HG02852 (cell line): ENCODE results near the gene MAGEB17.
"Not testable (repeated sequence)": the region's sequence is repeated elsewhere in the genome, so short reads cannot be mapped to it uniquely, and the experiment has no call there.

ENCODE experiments used
- ATAC-seq: cut with Tn5 transposase; IDR thresholded peaks from one replicate; pipeline ENCODE4 v1.9.1; 2021; ENCODE audit warnings: mild to moderate bottlenecking, moderate library complexity; ENCODE audit not compliant: unreplicated experiment

Gene MAGEB17, protein sequence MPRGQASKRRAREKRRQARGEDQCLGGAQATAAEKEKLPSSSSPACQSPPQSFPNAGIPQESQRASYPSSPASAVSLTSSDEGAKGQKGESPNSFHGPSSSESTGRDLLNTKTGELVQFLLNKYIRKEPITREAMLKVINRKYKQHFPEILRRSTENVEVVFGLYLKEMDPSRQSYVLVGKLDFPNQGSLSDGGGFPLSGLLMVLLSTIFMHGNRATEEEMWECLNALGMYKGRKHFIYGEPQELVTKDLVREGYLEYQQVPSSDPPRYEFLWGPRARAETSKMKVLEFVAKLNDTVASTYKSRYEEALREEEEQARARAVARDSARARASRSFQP

DNA sequence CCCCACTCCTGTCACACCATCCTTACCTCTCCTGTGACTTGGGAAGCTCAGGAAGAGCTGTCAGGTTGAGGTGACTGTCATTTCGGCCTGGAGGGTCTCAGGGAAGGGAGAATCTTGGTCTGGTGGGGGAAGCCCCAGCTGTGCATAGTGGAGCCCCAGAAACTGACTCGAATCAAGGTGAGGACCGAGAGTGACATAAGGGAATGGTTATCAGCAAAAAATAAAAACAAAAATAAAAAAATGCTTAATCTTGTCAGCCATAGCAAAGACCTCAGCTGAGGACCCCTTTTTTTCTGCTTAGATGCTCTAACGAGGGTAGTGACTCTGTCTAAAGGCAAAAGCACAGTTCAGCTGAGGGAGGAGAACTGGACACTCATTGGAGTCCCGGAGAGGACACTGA is at the start of gene MAGEB17:
Gene MAGEB17 (plus strand): TSS at position 301 of the 400 bp plus-strand sequence. CDS start 2,902 bp downstream, outside the sequence.
- no peak for ATAC-seq

DNA sequence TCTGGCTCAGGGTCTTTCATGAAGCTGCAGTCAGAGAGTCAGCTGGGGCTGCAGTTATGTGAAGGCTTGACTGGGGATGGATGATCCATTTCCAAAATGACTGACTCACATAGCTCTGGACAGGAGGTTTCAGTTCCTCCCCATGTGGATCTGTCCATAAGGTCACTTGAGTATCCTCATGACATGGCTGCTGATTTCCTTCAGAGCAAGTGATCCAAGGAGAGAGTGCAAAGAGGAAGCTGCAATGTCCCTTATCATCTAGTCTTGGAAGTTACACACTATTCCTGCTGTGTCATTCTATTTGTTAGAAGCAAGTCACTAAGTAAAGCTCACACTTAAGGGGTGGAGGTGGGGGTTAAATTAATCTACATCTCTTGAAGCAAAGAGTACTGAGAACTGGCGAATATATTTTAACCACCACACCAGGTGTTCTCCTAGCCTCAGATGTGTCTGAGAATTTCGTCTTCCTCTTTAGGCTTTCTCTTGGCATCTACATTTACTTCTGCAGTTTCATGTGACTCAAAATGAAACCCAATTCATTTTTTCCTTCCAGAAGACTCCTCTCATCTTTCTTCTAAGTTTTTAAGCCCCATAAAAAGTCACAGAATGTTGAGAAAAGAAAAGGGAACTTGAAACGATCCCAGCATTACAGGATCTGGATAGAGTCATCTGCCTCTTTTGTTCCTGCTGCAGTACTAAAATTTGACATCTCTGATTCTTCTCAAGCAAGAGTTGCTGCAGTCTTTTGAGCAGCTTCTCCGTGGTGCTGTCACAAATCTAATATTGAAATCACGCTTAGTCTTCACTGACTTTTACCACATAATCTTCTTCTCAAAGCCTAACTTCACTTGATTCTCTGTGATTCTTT is 47.7 kb upstream of the MAGEB17 start:
- ATAC-seq, result peak; percentile 88

DNA sequence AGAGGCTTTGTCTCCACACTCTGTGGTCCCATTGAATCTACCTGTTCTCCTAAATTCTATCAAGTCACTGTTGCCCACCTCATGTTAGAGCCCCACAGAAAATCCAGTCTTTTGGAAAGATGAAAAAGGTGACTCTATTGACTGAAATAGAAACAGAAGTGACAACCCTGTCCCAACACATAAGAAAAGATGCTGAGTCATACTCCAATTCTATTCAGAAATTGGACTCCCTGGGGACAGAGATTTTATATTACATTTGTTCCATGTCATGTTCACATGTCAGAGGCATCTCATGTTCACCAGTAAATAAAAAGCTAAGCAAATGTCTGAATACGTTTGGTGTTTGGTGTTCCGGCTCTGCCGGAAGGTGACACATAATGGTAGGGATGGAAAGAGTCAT is 46.9 kb upstream of the MAGEB17 start:
- no peak for ATAC-seq

DNA sequence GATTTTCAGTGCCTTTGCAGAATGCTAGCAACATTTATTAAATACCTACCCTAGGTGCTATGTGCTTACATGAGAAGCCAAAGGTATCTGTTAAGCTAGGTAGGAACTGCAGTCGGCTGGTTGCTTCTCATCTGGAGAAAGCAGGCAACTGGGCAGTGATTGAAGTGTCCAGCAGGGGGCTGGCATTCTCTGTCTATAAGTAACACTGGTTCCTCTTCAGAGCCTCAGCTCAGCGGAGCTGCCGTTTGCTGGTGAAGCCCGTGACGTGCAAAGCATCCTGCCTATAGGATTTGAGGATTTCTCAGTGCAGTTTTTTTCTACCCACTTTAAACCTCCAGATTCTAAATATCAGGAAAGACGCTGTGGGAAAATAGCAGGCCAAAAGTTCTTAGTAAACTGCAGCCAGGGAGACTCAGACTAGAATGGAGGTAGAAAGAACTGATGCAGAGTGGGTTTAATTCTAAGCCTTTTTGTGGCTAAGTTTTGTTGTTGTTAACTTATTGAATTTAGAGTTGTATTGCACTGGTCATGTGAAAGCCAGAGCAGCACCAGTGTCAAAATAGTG is 44.0 kb upstream of the MAGEB17 start, which contains the start of gene GRPR:
Gene GRPR (plus strand): TSS at position 344 of the 565 bp plus-strand sequence. CDS start 389 bp downstream, outside the sequence.
- ATAC-seq, result peak; percentile 50

DNA sequence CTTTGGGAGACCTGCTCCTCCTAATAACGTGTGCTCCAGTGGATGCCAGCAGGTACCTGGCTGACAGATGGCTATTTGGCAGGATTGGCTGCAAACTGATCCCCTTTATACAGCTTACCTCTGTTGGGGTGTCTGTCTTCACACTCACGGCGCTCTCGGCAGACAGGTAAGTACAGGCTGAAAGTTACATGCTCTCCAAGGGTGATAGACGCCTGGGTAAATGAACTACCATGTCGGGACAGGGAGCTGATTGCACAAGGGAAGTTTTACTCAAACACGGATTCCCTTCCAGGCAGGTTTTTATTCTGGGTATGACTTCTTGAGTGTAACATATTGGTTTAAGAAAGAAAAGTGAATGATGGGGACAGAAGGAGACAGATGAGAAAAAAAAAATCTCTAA is 43.1 kb upstream of the MAGEB17 start:
- ATAC-seq, result no peak

DNA sequence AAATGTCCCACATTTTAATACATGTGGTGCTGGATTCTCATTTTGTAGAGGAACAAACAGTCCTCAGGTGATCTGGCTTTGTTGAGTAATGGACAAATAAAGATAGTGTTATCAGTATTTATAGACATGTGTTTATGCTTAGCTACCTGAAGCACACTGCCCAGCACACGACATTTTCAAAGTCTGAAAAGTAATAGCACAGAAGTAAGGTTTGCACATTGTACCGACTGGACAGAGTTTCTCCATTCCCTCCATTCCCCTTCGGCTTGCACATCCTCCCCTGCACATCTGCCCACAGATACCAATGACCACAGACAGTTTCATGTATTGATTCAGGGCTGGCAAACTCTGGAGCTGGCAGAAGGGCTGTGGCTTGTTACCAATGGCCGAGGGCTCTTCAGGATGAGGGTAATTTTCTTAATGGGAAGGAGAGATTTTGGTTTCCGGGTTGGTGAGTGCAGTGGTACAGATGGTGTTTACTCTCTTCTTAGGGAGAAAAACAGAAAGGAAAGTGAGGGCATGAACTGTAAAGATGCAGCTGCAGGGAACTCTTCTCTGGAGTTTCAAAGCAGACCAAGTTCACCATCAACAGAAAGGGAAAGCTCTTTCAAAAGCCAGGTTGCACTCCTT is 41.6 kb upstream of the MAGEB17 start:
- ATAC-seq, result no peak

DNA sequence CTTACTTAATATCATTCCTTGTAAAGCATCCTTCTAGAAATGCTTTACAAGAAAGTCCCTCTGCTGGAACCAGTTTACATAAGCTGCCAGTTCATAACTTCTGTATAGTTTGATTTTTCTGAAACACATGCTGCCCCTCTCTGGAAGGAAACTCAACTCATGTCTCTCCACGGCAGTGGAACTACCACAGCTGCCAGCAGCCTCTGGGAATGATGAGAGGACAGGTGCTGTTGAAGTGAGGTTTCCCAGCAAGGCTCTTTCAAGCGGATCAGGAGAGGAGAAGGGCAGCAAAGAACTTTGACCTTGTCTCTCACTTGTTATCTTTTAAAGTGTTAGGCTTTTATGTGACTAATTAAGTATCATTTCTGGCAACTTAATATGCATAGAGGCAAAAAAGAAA is 36.6 kb upstream of the MAGEB17 start:
- no peak for ATAC-seq

DNA sequence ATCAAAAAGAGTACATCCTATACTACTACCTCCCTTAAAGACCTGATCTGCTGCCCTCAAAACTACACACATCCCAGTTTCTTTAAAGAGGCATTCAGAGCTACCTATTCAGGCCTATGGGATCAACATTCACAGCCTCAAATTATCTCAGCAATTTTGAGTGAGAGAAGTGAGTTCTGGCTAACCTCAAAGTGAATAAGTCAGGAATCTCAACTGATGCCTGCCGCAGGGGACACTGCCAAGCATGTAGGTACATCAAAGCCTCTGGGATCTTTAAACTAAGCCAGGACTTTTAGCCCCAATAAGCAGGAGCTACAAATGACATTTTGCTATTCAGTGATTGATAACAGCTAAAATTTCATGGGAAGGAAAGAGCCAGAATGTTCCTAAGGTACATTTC is 32.3 kb upstream of the MAGEB17 start:
- ATAC-seq, result no peak

DNA sequence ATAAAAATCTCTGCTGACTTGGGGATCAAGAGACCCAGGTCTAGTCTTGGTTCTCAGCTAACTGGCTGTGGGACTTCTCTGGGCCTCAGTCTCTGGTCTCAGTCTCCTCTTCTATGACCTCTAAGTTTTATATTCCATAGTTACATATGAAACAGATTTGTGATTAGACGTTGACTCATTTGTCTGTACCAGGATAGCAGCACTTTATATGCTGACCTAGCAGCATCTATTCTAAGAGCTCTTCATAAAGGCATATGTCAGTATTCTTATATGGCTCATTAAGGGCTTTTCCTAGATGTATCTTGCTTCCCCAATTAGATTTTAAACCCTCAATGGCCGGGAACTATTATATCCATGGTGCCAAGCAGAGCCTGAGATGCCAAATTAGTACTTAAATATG is 31.2 kb upstream of the MAGEB17 start:
- ATAC-seq, result no peak

DNA sequence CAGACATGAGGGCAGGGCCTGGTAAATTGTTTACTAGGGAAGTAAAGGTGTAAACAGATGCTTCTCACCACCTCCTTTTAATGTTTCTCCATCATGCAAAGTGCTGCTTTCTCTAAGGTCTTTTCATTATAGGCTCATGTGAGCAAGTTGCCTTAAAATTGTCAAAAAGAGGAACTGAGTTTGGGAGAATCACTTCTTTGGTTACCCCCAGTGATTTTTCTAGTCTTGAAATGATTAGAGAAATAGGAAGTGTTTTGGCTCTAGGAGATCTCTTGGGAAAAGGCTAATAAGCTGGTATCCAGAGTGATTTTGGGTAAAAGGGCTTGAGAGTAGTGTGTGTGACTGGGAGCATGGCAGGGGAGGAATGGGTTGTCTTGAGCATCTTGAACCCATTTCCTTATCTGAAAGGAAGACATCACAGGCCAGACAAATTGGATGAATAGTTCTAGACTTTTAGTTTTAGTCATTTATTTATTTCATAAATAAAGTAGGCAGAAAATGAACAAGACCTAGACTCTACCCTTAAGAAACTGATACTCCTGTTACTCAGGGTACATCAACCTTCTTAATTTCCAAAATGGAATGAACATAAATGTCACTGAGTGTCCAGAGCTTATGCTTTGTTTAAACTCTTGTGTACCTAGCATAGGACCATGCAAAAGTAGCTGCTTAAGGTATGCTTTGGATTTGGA is 29.7 kb upstream of the MAGEB17 start:
- peak; percentile 76 for ATAC-seq

DNA sequence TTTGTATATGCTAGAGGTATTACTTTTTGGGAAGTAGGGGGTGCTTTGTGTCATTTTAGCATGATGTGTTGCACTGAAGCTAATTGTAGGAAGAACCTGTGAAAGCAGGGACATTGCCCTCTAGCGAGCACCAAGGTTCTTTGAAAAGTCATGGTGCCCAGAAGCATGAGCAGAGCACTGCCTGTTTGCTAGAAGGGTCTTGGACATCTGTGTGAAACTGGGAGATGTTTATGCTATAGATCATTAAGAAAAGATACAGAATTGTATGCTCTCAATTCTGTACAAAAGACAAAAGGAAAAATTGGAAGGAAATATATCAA is 29.2 kb upstream of the MAGEB17 start:
- peak; percentile 30 for ATAC-seq

DNA sequence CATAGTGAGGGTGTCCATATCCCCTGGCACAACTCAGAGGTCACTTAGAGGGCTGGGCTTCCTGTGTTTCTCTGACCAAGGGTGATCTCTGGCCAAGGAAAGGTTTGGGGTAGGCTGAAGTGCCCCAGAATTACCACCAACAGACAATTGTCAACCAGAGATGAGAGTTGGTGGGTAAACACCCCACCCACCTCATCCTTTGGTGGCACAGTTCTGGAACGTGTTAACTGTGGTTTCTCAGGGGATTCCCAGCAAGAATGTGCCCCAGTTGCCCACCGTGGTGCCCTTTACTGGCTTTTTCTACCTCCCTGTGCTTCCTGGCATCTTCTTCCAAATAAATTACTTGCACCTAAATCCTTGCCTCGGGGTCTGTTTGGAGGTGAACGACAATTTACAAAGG is 26.8 kb upstream of the MAGEB17 start:
- no peak for ATAC-seq

DNA sequence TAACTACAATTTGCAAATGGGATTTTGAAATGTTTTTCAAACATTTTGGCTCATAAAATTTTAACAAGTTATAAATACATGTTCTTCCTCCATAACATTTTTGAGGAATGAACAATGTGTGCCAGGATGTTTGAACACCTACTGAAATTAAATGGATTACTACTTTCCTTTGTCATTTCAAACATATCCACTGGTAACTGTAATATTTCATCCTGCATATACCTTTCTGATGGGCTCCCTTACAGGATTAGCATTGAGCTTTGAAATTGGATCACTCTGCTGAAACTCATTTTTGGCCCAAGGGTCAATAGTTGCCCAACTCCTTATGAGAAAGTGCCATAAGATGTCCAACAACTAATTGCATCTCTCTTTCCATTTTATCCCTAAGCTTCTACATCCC is 26.3 kb upstream of the MAGEB17 start:
- ATAC-seq, result no peak

DNA sequence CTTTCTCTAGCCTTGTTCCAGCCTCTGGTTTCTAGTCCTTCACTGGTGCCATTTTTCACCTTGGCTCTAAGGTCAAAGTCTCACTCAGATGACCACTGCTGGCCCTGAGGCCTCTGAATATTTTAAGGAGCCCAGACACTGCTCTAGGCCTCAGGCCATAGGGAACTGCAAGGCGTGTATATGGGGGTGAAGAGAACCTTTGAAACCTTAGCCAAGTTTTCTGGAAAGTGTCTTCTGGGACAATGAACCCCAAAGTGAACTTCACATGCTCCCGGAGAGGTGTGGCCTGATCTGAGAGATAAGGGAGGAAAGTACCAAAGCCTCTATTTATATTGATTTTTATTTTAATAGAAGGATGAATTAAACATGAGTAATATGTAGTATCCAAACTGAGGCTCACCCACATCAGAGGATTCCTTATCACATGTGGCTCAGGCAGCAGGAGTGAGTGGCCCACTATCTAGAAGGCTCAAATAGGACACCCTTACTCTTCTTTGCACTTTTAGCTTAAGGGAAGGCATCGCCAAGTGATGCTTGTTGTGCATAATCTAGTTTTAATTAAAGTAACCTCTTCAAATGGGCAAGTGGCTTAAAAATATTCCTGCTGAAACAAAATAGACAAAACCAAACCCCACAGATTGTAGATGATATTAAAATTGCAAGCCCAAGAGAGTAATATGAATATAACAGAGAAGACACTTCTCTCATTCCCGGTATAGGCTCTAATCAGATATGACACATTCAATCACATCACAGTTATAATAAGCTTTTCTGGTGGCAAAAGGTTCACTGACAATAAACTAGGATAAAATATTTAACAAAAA is 25.6 kb upstream of the MAGEB17 start:
- ATAC-seq, result no peak

DNA sequence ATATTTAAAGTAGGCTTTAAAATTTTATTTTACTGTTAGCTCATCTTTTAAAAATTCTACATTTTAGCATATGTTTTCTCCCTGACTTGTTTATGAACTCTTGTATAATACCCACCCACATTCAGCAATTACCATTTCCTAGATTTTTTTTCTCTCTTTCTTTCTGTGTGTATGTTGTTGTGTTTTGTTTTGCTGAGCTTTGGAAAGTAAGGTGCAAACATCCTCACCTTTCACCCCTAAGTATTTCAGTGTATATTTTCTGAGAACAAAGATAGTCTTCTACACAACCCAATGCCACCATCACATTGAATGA is 25.1 kb upstream of the MAGEB17 start:
- no peak for ATAC-seq

DNA sequence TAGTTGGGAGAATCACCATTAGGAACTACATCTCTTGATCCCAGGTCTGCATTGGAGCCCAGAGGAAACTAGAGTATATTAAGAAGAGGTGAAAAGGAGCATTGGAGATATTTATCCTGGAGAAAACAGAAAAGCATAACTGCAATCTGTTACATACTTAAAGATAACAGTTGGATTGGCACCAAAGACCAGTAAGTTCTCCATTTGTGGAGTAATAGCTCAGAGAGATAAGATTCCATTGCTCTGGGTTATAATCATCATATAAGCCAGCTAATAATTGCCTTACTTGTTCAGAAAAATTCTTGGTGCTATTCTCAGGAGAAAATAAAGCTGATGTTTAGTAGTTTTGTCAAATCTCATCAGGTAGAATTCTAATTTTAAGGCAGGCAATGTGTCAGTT is 23.3 kb upstream of the MAGEB17 start:
- ATAC-seq, result no peak

DNA sequence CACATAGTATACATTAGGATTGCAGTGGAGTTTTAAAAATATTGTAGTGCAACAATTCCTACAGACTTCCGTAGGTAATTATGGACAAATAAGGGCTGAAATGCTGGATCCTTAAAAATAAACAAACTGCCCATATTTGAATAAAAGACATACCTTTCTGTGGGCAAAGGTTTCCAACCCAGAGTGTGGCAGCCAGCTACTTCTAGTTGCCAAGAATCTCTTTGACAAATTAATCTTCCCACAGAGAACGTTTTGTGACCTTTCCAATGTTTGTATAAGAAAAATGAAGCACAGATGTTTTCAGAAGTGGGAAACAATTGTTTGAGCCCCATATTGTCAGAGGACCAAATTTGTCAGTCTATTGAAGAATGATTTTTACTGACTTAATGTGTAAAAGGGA is 22.9 kb upstream of the MAGEB17 start:
- ATAC-seq, result no peak

DNA sequence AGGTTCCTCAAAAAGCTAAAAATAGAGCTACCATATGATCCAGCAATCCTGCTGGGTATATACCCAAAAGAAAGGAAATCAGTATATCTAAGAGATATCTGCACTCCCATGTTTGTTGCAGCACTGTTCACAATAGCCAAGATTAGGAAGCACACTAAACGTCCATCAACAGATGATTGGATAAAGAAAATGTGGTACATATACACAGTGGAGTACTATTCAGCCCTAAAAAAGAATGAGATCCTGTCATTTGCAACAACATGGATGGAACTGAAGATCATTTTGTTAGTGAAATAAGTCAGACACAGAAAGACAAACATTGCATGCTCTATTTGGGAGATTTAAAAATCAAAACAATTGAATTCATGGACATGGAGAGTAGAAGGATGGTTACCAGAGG is 22.2 kb upstream of the MAGEB17 start:
- ATAC-seq, result not testable (repeated sequence)

DNA sequence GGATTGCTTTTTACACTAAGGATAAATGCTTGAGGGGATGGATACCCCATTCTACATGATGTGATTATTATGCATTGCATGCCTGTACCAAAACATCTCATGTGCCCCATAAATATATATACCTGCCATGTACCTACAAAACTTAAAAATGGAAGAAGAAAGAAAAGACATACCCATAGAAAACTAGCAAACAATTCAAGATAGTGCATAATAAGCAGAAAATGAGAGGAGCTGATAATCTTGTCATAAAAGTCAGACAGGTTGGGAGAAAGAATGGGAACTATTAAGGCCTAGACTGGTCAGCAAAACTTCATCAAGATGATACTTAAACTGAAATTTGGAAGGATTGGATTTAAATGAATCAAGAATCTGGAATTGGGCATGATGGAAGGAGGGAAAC is 21.6 kb upstream of the MAGEB17 start:
- ATAC-seq, result no peak

DNA sequence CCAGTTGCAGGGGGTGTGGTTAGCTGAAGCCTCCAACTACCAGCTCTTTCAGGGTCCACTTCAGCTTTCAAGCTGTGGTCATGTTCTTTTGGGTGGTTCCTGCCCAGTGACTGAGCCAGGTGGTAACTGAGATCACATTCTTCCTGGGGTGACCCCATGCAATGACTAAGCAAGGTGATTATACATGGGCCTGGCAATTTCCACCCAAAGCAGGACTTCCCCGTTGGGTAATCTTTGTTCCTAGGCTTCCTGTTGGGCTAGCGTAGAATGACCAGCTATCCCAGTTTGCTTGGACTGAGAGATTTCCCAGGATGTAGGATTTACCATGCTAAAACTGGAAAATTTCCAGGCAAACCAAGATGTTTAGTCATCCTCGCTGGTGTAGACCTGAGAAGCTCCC is 18.4 kb upstream of the MAGEB17 start:
- no peak for ATAC-seq
